Liver (tissue), 9 donors: ENCODE results near the gene JAK1. TPM values are rescaled to one million over a fixed set of nuclear protein-coding genes. Genes with fewer than 3 reads are reported as not detected.
A peak's percentile ranks its signal among the peaks of the same experiment; 100 is the strongest.

Experiments
- DNase-seq: peaks from one replicate; pipeline ENCODE4 v3.0.0-alpha.2; 2017; ENCODE audit warnings: low spot score
- H3K27ac ChIP-seq, 2 donors: one replicate each; pipeline ENCODE4 v1.7.0; 2013; ENCODE audit warnings: inconsistent platforms in 2 of 2, low read length in 2 of 2, control low read depth in 1 of 2, low read depth in 1 of 2, mild to moderate bottlenecking in 1 of 2
- H3K27me3 ChIP-seq, 4 donors: one replicate each; pipeline versions ENCODE4 v1.6.1 to v1.7.0; 2013; ENCODE audit warnings: low read length in 3 of 4, inconsistent platforms in 1 of 4, mild to moderate bottlenecking in 1 of 4, moderate library complexity in 1 of 4; ENCODE audit not compliant: control insufficient read depth in 4 of 4, insufficient read depth in 4 of 4
- H3K36me3 ChIP-seq, 4 donors: one replicate each; pipeline versions ENCODE4 v1.6.1 to v1.7.0; 2013; ENCODE audit warnings: low read length in 3 of 4, mild to moderate bottlenecking in 3 of 4, low read depth in 1 of 4, moderate library complexity in 1 of 4; ENCODE audit not compliant: control insufficient read depth in 4 of 4, insufficient read depth in 3 of 4
- H3K4me1 ChIP-seq, 4 donors: one replicate each; pipeline versions ENCODE4 v1.6.1 to v1.7.0; 2013; ENCODE audit warnings: low read length in 3 of 4, mild to moderate bottlenecking in 3 of 4, moderate library complexity in 1 of 4; ENCODE audit not compliant: control insufficient read depth in 4 of 4, insufficient read depth in 4 of 4
- H3K4me3 ChIP-seq, 3 donors: one replicate each; pipeline versions ENCODE4 v1.6.1 to v1.7.0; 2013; ENCODE audit warnings: low read length in 3 of 3, control low read depth in 1 of 3, low read depth in 1 of 3, mild to moderate bottlenecking in 1 of 3
- H3K9ac ChIP-seq, 2 donors: one replicate each; pipeline ENCODE4 v1.7.0; 2013; ENCODE audit warnings: low read length in 2 of 2, mild to moderate bottlenecking in 2 of 2, moderate library complexity in 2 of 2, control low read depth in 1 of 2, low read depth in 1 of 2
- H3K9me3 ChIP-seq, 4 donors: one replicate each; pipeline versions ENCODE4 v1.6.1 to v1.7.0; 2013; ENCODE audit warnings: low read length in 3 of 4; ENCODE audit not compliant: control insufficient read depth in 4 of 4
- ATF3 ChIP-seq: IDR thresholded peaks from 2 replicates; pipeline ENCODE4 v1.6.1; 2016; ENCODE audit warnings: antibody characterized with exemption
- EGR1 ChIP-seq, 2 donors: IDR thresholded peaks; 2 replicates each; pipeline ENCODE4 v1.6.1; 2016 to 2018; ENCODE audit warnings: antibody characterized with exemption in 2 of 2, low read depth in 2 of 2
- FOXA1 ChIP-seq: IDR thresholded peaks from 2 replicates; pipeline ENCODE4 v1.6.1; 2016; ENCODE audit warnings: antibody characterized with exemption
- FOXA2 ChIP-seq: IDR thresholded peaks from 2 replicates; pipeline ENCODE4 v1.6.1; 2016; ENCODE audit warnings: antibody characterized with exemption
- GABPA ChIP-seq, 2 donors: IDR thresholded peaks in 1 of 2; conservative IDR thresholded peaks in 1 of 2; 2 replicates each; pipeline ENCODE4 v1.6.1; 2016; ENCODE audit warnings: antibody characterized with exemption in 2 of 2, mild to moderate bottlenecking in 1 of 2, moderate library complexity in 1 of 2
- HNF4A ChIP-seq, 2 donors: conservative IDR thresholded peaks; 2 replicates each; pipeline ENCODE4 v1.6.1; 2016; ENCODE audit warnings: antibody characterized with exemption in 2 of 2, mild to moderate bottlenecking in 2 of 2
- HNF4G ChIP-seq: IDR thresholded peaks from 2 replicates; pipeline ENCODE4 v1.6.1; 2016; ENCODE audit warnings: antibody characterized with exemption
- JUND ChIP-seq, 2 donors: IDR thresholded peaks; 2 replicates each; pipeline ENCODE4 v1.6.1; 2016; ENCODE audit warnings: antibody characterized with exemption in 2 of 2
- NR2F2 ChIP-seq: IDR thresholded peaks from 2 replicates; pipeline ENCODE4 v1.6.1; 2016; ENCODE audit warnings: antibody characterized with exemption
- RAD21 ChIP-seq, 2 donors: IDR thresholded peaks; 2 replicates each; pipeline ENCODE4 v1.6.1; 2016; ENCODE audit warnings: antibody characterized with exemption in 2 of 2, mild to moderate bottlenecking in 2 of 2
- RXRA ChIP-seq, 2 donors: IDR thresholded peaks; 2 replicates each; pipeline ENCODE4 v1.6.1; 2017 to 2018; ENCODE audit warnings: antibody characterized with exemption in 2 of 2, mild to moderate bottlenecking in 1 of 2
- SP1 ChIP-seq: IDR thresholded peaks from 2 replicates; pipeline ENCODE4 v1.6.1; 2018; ENCODE audit warnings: antibody characterized with exemption, mild to moderate bottlenecking
- TAF1 ChIP-seq: conservative IDR thresholded peaks from 2 replicates; pipeline ENCODE4 v1.6.1; 2016; ENCODE audit warnings: antibody characterized with exemption, mild to moderate bottlenecking
- YY1 ChIP-seq: IDR thresholded peaks from 2 replicates; pipeline ENCODE4 v1.6.1; 2016; ENCODE audit warnings: antibody characterized with exemption, mild to moderate bottlenecking
- ZBTB33 ChIP-seq: IDR thresholded peaks from 2 replicates; pipeline ENCODE4 v1.6.1; 2016; ENCODE audit warnings: antibody characterized with exemption
- WGBS: extraction: QIAGEN DNeasy Blood & Tissue Kit; methylation state at CpG from one replicate; pipeline ENCODE4 v1.1.7; 2013; 5-methylcytosine and 5-hydroxymethylcytosine counted together
- polyA plus RNA-seq, 2 donors: library from polyadenylated mRNA; stranded (reverse) in 1 of 2; unstranded in 1 of 2; fragments of 200-250 nt in 1 of 2; fragments of >200 nt in 1 of 2; fragmentation: Nextera tagmentation in 1 of 2; extraction: Ambion mirVana in 1 of 2; gene quantifications; one replicate each; pipeline versions ENCODE4 v1.2.1 to v1.2.3, GENCODE V29; 2013 to 2015
- total RNA-seq, 2 donors: library from RNA; depleted of rRNA; stranded (reverse); fragments of >200 nt; gene quantifications; one replicate each; pipeline ENCODE4 v1.2.3, GENCODE V29; 2014
- TF ChIP-seq, protein P1 (sequence below): IDR thresholded peaks from 2 replicates; pipeline ENCODE4 v1.6.1; 2016; ENCODE audit warnings: antibody characterized with exemption
- TF ChIP-seq, protein P2 (sequence below): fragments of 150-350 bp; IDR thresholded peaks from 2 replicates; pipeline ENCODE4 v1.5.1; 2017; ENCODE audit warnings: improper control_type of control experiment, low read depth, low read length; ENCODE audit not compliant: missing input control
- TF ChIP-seq, protein P3 (sequence below): IDR thresholded peaks from 2 replicates; pipeline ENCODE4 v1.6.1; 2016; ENCODE audit warnings: antibody characterized with exemption, mild to moderate bottlenecking
- donor health status: healthy.
- donor health status: healthy.
- donor health status: healthy.
- donor health status: healthy.
- donor health status: healthy.

The JAK1 gene
- total and polyA plus RNA-seq, 4 donors, result 24.1 to 68.6 (median 34.5) TPM

DNA sequence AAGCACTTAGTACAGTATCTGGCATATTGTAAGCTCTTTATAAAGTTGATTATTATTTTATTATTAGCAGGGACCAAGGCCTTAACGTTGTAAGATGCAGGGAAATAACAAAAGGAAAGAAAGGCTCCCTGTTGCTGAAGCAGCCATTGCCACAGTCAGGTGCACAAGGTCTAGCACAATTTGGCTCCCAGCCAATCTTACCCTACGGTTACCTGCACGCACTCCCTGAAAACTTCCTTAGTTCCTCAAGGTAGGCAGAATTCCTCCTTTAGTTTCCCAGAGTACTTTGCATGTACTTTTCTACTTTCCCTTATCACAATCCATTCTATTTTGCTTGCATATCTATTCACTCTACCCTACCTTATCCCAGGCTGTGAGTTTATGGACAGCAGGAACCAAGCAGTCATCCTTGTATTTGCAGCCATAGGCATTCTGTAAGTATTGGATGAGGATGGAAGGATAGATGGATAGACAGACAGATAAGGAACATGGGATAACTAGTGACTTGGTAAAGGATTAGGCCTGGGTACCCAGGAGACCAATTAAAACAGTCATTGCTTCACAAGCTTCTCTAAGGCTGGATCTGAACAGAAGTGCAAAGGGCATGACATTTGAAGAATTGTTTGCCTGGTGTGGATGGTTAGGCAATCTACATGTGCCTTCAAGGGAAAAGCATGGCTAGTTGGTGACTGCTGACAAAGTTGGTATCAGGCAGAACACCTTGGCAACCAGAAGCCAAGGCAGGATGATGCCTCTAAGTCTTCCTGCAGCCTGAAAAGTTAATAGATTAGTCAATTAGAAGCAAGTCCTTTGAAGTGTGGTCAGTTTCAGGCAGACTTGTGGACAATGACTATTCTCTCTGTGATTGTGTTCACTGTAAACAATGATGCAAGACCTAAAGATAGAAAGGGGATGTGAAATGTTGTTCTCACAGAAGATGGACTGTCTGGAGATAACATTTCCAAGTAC lies 20.8 kb upstream of the JAK1 start (continued):
- TF ChIP-seq GABPA (IDR thresholded peaks at IDR 0.05 in 1 of 2, conservative IDR thresholded peaks at IDR 0.05 in 1 of 2), result peak in 1 of 2 donors; percentile 26
- TF ChIP-seq NR2F2, result peak; percentile 84
- TF ChIP-seq ZBTB33, result peak; percentile 36
- TF ChIP-seq ATF3, result peak; percentile 45
- peak; percentile 54 for TF ChIP-seq HNF4G
- no peak for TF ChIP-seq TAF1
- peak in 1 of 2 donors; percentile 87 for TF ChIP-seq JUND (IDR thresholded peaks at IDR 0.05)
- TF ChIP-seq FOXA2, result peak; percentile 79
- TF ChIP-seq EGR1 (IDR thresholded peaks at IDR 0.05; ENCODE audit: low read depth in 2 of 2), result peak in 1 of 2 donors; percentile 51
- TF ChIP-seq, protein P1, sequence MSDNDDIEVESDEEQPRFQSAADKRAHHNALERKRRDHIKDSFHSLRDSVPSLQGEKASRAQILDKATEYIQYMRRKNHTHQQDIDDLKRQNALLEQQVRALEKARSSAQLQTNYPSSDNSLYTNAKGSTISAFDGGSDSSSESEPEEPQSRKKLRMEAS, result peak; percentile 93

DNA sequence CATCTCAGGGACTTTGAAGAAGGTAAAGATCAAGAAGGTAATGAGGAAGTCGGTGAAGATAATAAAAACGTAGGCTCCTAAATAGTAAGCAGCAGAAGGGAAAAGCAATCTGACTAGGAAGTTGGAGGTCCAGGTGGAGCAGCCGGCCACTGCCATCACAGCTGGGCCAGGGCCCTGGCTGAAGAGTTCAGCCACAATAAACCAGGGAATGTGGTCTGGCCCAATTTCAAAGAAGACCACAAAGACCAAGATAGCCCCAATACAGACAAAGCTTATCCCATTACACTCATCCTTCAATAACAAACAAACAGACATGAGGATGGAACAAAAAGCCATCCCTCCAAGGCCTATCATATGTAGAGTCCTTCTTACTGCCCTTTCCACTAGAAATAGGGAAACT lies 18.4 kb upstream of the JAK1 start:
- Histone ChIP-seq H3K9ac (no peak overlapping the region), H3K27me3 (no peaks in the 10 kb centered on the region), H3K4me1 (peaks cover 6 to 11% (median 8%) of the 10 kb centered on the region in 4 donors), H3K27ac (no peak overlapping the region), H3K9me3 (no peaks in the 10 kb centered on the region), H3K36me3 (no peaks in the 10 kb centered on the region), H3K4me3 (no peak overlapping the region)
- TF ChIP-seq, protein P2, sequence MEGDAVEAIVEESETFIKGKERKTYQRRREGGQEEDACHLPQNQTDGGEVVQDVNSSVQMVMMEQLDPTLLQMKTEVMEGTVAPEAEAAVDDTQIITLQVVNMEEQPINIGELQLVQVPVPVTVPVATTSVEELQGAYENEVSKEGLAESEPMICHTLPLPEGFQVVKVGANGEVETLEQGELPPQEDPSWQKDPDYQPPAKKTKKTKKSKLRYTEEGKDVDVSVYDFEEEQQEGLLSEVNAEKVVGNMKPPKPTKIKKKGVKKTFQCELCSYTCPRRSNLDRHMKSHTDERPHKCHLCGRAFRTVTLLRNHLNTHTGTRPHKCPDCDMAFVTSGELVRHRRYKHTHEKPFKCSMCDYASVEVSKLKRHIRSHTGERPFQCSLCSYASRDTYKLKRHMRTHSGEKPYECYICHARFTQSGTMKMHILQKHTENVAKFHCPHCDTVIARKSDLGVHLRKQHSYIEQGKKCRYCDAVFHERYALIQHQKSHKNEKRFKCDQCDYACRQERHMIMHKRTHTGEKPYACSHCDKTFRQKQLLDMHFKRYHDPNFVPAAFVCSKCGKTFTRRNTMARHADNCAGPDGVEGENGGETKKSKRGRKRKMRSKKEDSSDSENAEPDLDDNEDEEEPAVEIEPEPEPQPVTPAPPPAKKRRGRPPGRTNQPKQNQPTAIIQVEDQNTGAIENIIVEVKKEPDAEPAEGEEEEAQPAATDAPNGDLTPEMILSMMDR, result no peak
- no peak for TF ChIP-seq RXRA (IDR thresholded peaks at IDR 0.05)
- TF ChIP-seq ZBTB33, result no peak
- no peak for TF ChIP-seq GABPA (IDR thresholded peaks at IDR 0.05 in 1 of 2, conservative IDR thresholded peaks at IDR 0.05 in 1 of 2)
- TF ChIP-seq NR2F2, result no peak
- no peak for TF ChIP-seq FOXA2
- no peak for TF ChIP-seq HNF4G
- no peak for TF ChIP-seq SP1
- TF ChIP-seq ATF3, result no peak
- no peak for TF ChIP-seq JUND (IDR thresholded peaks at IDR 0.05)
- TF ChIP-seq, protein P1, result no peak
- TF ChIP-seq, protein P3, sequence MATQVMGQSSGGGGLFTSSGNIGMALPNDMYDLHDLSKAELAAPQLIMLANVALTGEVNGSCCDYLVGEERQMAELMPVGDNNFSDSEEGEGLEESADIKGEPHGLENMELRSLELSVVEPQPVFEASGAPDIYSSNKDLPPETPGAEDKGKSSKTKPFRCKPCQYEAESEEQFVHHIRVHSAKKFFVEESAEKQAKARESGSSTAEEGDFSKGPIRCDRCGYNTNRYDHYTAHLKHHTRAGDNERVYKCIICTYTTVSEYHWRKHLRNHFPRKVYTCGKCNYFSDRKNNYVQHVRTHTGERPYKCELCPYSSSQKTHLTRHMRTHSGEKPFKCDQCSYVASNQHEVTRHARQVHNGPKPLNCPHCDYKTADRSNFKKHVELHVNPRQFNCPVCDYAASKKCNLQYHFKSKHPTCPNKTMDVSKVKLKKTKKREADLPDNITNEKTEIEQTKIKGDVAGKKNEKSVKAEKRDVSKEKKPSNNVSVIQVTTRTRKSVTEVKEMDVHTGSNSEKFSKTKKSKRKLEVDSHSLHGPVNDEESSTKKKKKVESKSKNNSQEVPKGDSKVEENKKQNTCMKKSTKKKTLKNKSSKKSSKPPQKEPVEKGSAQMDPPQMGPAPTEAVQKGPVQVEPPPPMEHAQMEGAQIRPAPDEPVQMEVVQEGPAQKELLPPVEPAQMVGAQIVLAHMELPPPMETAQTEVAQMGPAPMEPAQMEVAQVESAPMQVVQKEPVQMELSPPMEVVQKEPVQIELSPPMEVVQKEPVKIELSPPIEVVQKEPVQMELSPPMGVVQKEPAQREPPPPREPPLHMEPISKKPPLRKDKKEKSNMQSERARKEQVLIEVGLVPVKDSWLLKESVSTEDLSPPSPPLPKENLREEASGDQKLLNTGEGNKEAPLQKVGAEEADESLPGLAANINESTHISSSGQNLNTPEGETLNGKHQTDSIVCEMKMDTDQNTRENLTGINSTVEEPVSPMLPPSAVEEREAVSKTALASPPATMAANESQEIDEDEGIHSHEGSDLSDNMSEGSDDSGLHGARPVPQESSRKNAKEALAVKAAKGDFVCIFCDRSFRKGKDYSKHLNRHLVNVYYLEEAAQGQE, result no peak
- TF ChIP-seq FOXA1, result no peak
- no peak for TF ChIP-seq HNF4A (conservative IDR thresholded peaks at IDR 0.05)
- TF ChIP-seq EGR1 (IDR thresholded peaks at IDR 0.05; ENCODE audit: low read depth in 2 of 2), result no peak
- TF ChIP-seq TAF1, result no peak
- TF ChIP-seq RAD21 (IDR thresholded peaks at IDR 0.05), result no peak
- no peak for TF ChIP-seq YY1
- 96% methylated on average over 3 of the region's 3 CpGs for WGBS
- no peak for DNase-seq
